Measurements from ENCODE around the gene TFDP1.

Gene TFDP1

GRCh38 chr13:113545455-113545930 is 39.1 kb upstream of the TFDP1 start:
- Histone ChIP-seq H3K4me2 (no peak overlapping the region), H3K4me1 (ENCODE audit: low read depth, poor library complexity, severe bottlenecking) (no peaks in the 10 kb centered on the region)

GRCh38 chr13:113545931-113546516 is 38.5 kb upstream of the TFDP1 start:
- H3K4me2 ChIP-seq, result no peak overlapping the region
- H3K4me3 ChIP-seq (IDR thresholded peaks at IDR 0.05; ENCODE audit: insufficient read depth, low read depth, low read length), result no peak overlapping the region
- no peaks in the 10 kb centered on the region for H4K20me1 ChIP-seq (ENCODE audit: insufficient read depth)
- H3K27ac ChIP-seq, result no peak overlapping the region
- H3K79me2 ChIP-seq (ENCODE audit: insufficient read depth, low read depth), result no peaks in the 10 kb centered on the region
- H3K4me1 ChIP-seq (ENCODE audit: low read depth, poor library complexity, severe bottlenecking), result no peaks in the 10 kb centered on the region
- no peaks in the 10 kb centered on the region for H3K27me3 ChIP-seq (ENCODE audit: insufficient read depth, low read depth)
- no peak for TF ChIP-seq CTCF (conservative IDR thresholded peaks at IDR 0.05; ENCODE audit: low read depth, low read length)
- no peak overlapping the region for H3K9ac ChIP-seq
- H2AFZ ChIP-seq (ENCODE audit: low read depth), result no peak overlapping the region
- no peaks in the 10 kb centered on the region for H3K36me3 ChIP-seq (ENCODE audit: insufficient read depth)

More at GRCh38 chr13:113545455-113545930, 39.1 kb upstream of the TFDP1 start:
- H4K20me1 ChIP-seq (ENCODE audit: insufficient read depth), result no peaks in the 10 kb centered on the region
- H2AFZ ChIP-seq (ENCODE audit: low read depth), result no peak overlapping the region
- no peak overlapping the region for H3K4me3 ChIP-seq (IDR thresholded peaks at IDR 0.05; ENCODE audit: insufficient read depth, low read depth, low read length)
- H3K27ac ChIP-seq, result no peak overlapping the region
- TF ChIP-seq CTCF (conservative IDR thresholded peaks at IDR 0.05; ENCODE audit: low read depth, low read length), result no peak
- H3K79me2 ChIP-seq (ENCODE audit: insufficient read depth, low read depth), result no peaks in the 10 kb centered on the region
- H3K36me3 ChIP-seq (ENCODE audit: insufficient read depth), result no peaks in the 10 kb centered on the region
- H3K9ac ChIP-seq, result no peak overlapping the region
- H3K27me3 ChIP-seq (ENCODE audit: insufficient read depth, low read depth), result no peaks in the 10 kb centered on the region

- no peaks in the 10 kb centered on the region for H4K20me1 ChIP-seq (ENCODE audit: insufficient read depth)
- H3K4me1 ChIP-seq (ENCODE audit: low read depth, poor library complexity, severe bottlenecking), result no peaks in the 10 kb centered on the region
- H3K9ac ChIP-seq, result no peak overlapping the region
- H2AFZ ChIP-seq (ENCODE audit: low read depth), result no peak overlapping the region
- no peak overlapping the region for H3K4me3 ChIP-seq (IDR thresholded peaks at IDR 0.05; ENCODE audit: insufficient read depth, low read depth, low read length)
- no peaks in the 10 kb centered on the region for H3K36me3 ChIP-seq (ENCODE audit: insufficient read depth)
- no peak overlapping the region for H3K27ac ChIP-seq
- no peak overlapping the region for H3K4me2 ChIP-seq
- H3K79me2 ChIP-seq (ENCODE audit: insufficient read depth, low read depth), result no peaks in the 10 kb centered on the region
- no peak for TF ChIP-seq CTCF (conservative IDR thresholded peaks at IDR 0.05; ENCODE audit: low read depth, low read length)
- no peaks in the 10 kb centered on the region for H3K27me3 ChIP-seq (ENCODE audit: insufficient read depth, low read depth)
Measured at GRCh38 chr13:113546571-113547237, 37.8 kb upstream of the TFDP1 start.

- Histone ChIP-seq H3K4me1 (ENCODE audit: low read depth, poor library complexity, severe bottlenecking) (no peaks in the 10 kb centered on the region), H3K27ac (no peak overlapping the region), H2AFZ (ENCODE audit: low read depth) (no peak overlapping the region), H3K9ac (no peak overlapping the region), H3K4me2 (no peak overlapping the region), H3K4me3 (IDR thresholded peaks at IDR 0.05; ENCODE audit: insufficient read depth, low read depth, low read length) (no peak overlapping the region), H3K36me3 (ENCODE audit: insufficient read depth) (no peaks in the 10 kb centered on the region), H4K20me1 (ENCODE audit: insufficient read depth) (no peaks in the 10 kb centered on the region), H3K27me3 (ENCODE audit: insufficient read depth, low read depth) (no peaks in the 10 kb centered on the region), H3K79me2 (ENCODE audit: insufficient read depth, low read depth) (no peaks in the 10 kb centered on the region)
- no peak for TF ChIP-seq CTCF (conservative IDR thresholded peaks at IDR 0.05; ENCODE audit: low read depth, low read length)
Measured at GRCh38 chr13:113547238-113547971, 37.1 kb upstream of the TFDP1 start.

Data from KMS-11 (cell line).